Ectodermal cell (in vitro differentiated cells): Measurements from ENCODE around the gene TSG101.

Experiments
- H3K27ac ChIP-seq: 2 replicates; pipeline ENCODE4 v1.7.0; 2013; ENCODE audit warnings: mild to moderate bottlenecking, low read depth, low read length; ENCODE audit not compliant: insufficient read depth, poor library complexity, severe bottlenecking
- H3K27me3 ChIP-seq: 2 replicates; pipeline ENCODE4 v1.7.0; 2013; ENCODE audit warnings: mild to moderate bottlenecking, low read length; ENCODE audit not compliant: insufficient read depth, control insufficient read depth, poor library complexity, severe bottlenecking
- H3K36me3 ChIP-seq: one replicate; pipeline ENCODE4 v1.7.0; 2013; ENCODE audit warnings: low read length; ENCODE audit not compliant: control insufficient read depth, insufficient read depth
- H3K4me1 ChIP-seq: one replicate; pipeline ENCODE4 v1.7.0; 2013; ENCODE audit warnings: low read length; ENCODE audit not compliant: control insufficient read depth, insufficient read depth
- H3K4me3 ChIP-seq: 2 replicates; pipeline ENCODE4 v1.7.0; 2013; ENCODE audit warnings: low read depth, low read length, control low read depth; ENCODE audit not compliant: insufficient read depth
- H3K9me3 ChIP-seq: 2 replicates; pipeline ENCODE4 v1.7.0; 2013; ENCODE audit warnings: mild to moderate bottlenecking, low read length, moderate library complexity; ENCODE audit not compliant: control insufficient read depth
- WGBS, 2 experiments: methylation state at CpG; one replicate each; pipeline ENCODE4 v1.1.7; 2013; ENCODE audit warnings: missing lambda C conversion rate in 2 of 2; 5-methylcytosine and 5-hydroxymethylcytosine counted together

Gene TSG101

DNA sequence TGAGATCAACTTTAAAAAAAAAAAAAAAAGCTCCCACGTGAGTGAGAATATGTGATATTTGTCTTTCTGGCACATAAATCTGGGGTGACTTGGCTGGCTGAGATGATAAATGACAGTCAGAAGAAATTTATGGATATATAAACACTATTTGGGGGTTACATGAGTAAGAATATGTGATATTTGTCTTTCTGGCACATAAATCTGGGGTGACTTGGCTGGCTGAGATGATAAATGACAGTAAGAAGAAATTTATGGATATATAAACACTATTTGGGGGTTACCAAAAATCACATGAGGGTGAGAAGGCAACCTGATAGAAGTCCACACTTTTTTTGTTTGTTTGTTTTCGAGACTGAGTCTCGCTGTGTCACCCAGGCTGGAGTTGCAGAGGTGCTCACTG lies 6.6 kb upstream of the TSG101 start:
- Histone ChIP-seq H3K4me1 (no peaks in the 10 kb centered on the region), H3K9me3 (no peaks in the 10 kb centered on the region), H3K27ac (no peak overlapping the region), H3K36me3 (no peaks in the 10 kb centered on the region), H3K27me3 (no peaks in the 10 kb centered on the region), H3K4me3 (no peak overlapping the region)
- 96 to 97% methylated on average over 3 of the region's 3 CpGs for WGBS, 2 experiments

DNA sequence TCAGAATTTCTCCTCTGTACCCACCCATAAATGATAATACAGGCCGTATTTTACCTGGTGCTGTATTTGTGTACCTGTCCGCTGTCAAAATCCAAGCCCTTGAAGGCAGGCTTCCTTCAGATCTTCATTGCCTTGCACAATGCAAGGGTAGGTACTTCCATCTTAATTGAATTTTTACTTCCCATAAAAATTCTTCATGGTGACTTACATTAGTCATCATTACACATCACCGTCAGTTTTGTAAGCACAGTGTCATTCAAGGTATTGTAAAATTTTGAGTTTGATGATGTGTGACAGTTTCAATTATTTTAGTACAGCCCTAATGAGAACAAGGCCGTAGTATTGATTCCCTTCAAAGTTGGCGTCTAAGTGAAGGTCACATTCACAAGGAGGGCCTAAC lies 770 bp upstream of the TSG101 start:
- H3K4me3 ChIP-seq, result peak overlapping the region; percentile 64
- H3K27me3 ChIP-seq, result no peaks in the 10 kb centered on the region
- no peaks in the 10 kb centered on the region for H3K36me3 ChIP-seq
- peak overlapping the region; percentile 97 for H3K27ac ChIP-seq
- no peaks in the 10 kb centered on the region for H3K4me1 ChIP-seq
- no peaks in the 10 kb centered on the region for H3K9me3 ChIP-seq
- WGBS, 2 experiments, result 59 to 73% methylated on average over 4 to 5 of the region's 5 CpGs

DNA sequence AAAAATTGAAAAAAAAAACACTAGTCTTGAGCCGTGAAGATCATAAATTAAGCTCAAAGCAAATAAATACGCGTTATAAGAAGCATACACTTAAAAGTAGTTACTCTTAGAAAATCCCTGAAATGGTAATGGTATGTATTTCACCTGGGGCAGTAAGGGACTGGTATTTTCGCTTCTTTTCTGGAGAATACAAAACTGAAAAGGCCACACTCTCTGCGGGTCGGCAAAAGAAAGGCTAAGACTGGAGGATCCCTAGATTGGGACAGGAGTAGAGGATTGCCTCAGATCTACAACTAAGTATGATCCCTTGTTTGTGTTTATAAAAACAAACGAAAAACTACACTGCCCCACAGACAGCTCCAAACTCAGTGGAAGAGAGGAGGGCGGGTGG lies 617 bp downstream of the TSG101 start:
- Histone ChIP-seq H3K36me3 (no peaks in the 10 kb centered on the region), H3K9me3 (no peaks in the 10 kb centered on the region), H3K4me1 (no peaks in the 10 kb centered on the region), H3K27ac (peak overlapping the region; percentile 97), H3K27me3 (no peaks in the 10 kb centered on the region), H3K4me3 (peak overlapping the region; percentile 64)
- 0 to 4% methylated on average over 5 to 7 of the region's 8 CpGs for WGBS, 2 experiments

DNA sequence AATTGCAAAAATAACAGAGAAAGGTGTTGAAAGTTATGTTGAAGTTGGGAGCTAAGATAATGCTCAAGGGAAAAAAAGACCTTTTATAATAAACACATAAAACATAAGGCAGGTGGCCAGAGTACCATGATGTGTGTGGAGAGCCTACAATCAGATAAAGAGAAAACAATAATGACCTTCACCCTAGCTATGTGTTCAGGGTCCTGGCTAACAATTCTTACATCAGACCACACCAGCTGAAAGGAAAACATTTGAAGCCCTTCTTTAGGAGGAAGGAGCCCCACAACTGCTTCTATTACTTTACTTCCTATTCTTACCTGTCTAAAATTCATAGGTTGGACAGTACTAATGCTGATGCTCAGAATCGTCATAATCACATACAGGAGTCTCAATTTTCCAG lies 2.5 kb downstream of the TSG101 start:
- 88 to 90% methylated on average over 1 of the region's 1 CpG for WGBS, 2 experiments

DNA sequence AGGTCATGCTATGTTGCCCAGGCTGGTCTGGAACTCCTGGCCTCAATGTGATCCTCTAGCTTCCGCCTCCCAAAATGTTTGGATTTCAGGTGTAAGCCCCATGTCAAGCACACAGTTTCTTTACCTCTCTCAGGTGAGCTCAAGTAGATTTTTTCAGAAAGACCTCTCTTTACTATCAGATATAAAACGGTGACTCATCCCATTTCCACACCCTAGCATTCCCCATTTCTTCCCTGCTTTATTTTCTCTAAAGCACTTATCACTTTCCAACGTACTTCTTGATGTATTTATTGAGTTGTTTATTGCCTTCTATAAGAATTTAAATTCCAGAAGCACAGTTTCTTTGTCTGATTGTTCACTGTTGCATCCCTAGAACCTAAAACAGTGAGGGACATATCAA lies 3.7 kb downstream of the TSG101 start:
- H3K36me3 ChIP-seq, result no peaks in the 10 kb centered on the region
- H3K9me3 ChIP-seq, result no peaks in the 10 kb centered on the region
- 90 to 91% methylated on average over 2 of the region's 3 CpGs for WGBS, 2 experiments
- no peak overlapping the region for H3K4me3 ChIP-seq
- no peaks in the 10 kb centered on the region for H3K4me1 ChIP-seq
- no peak overlapping the region for H3K27ac ChIP-seq
- H3K27me3 ChIP-seq, result no peaks in the 10 kb centered on the region

More for the DNA sequence above, 2.5 kb downstream of the TSG101 start:
- no peaks in the 10 kb centered on the region for H3K9me3 ChIP-seq
- no peak overlapping the region for H3K27ac ChIP-seq
- H3K4me3 ChIP-seq, result no peak overlapping the region
- no peaks in the 10 kb centered on the region for H3K27me3 ChIP-seq
- H3K36me3 ChIP-seq, result no peaks in the 10 kb centered on the region
- H3K4me1 ChIP-seq, result no peaks in the 10 kb centered on the region

DNA sequence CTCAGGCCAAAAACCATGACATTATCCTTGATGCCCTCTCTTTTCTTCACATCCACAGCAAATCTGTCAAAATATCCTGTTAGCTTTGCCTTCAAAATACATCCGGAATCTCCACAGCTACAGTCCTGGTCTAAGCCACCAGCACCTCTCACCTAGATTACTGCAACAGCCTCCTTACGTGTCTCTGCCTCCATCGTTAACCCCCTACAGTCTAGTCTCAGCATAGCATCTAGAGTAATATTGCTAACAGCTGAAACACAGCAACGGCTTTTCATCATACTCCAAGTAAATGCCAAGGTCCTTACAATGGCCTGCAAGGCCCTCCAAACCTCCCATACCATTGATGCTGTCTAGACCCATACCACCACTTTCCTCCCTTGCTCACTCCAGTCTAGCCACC lies 4.4 kb downstream of the TSG101 start:
- Histone ChIP-seq H3K27ac (no peak overlapping the region), H3K27me3 (no peaks in the 10 kb centered on the region)
- 85 to 86% methylated on average over 4 of the region's 4 CpGs for WGBS, 2 experiments

DNA sequence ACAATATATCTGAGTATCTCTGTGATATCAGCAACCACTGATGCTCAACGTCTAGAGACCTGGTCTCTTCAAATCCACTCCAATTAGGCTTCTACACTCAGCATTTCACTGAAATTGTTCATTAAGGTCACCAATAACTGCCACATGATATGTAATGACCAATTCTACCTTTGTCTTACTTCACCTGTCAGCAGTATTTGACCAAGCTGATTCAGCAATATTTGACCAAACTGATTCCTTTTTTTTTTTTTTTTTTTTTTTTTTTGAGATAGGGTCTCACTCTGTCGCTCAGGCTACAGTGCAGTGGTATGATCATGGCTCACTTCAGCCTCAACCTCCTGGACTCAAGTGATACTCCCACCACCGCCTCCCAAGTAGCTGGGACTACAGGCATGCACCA lies 5.6 kb downstream of the TSG101 start:
- H3K27me3 ChIP-seq, result no peaks in the 10 kb centered on the region
- no peaks in the 10 kb centered on the region for H3K36me3 ChIP-seq
- H3K4me3 ChIP-seq, result no peak overlapping the region
- no peak overlapping the region for H3K27ac ChIP-seq
- H3K9me3 ChIP-seq, result no peaks in the 10 kb centered on the region
- no peaks in the 10 kb centered on the region for H3K4me1 ChIP-seq
- WGBS, 2 experiments, result 93 to 94% methylated on average over 3 of the region's 3 CpGs

More for the DNA sequence above, 4.4 kb downstream of the TSG101 start:
- Histone ChIP-seq H3K4me1 (no peaks in the 10 kb centered on the region), H3K4me3 (no peak overlapping the region), H3K9me3 (no peaks in the 10 kb centered on the region), H3K36me3 (no peaks in the 10 kb centered on the region)

DNA sequence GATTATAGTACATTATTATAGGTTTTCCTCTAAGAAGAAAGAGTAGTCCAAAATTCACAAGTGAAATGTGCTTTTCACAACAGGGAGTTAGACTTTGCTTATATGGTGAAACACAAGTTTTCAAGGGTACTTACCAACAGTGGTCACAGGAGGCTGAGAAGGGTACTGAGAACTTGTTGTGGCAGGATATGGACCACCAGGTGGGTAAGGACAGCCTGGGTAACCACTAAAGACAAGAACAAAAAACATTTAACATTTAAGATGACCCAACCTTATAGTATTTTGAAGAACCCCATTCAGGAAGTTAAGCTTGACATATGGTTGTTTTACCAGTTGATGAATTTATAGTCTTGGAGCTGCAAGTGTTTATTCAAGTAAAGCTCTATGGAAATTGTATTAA lies 24.4 kb downstream of the TSG101 start:
- H3K4me1 ChIP-seq, result no peaks in the 10 kb centered on the region
- no peak overlapping the region for H3K27ac ChIP-seq
- H3K4me3 ChIP-seq, result no peak overlapping the region
- H3K36me3 ChIP-seq, result peaks cover 22% of the 10 kb centered on the region
- no peaks in the 10 kb centered on the region for H3K9me3 ChIP-seq
- H3K27me3 ChIP-seq, result no peaks in the 10 kb centered on the region

DNA sequence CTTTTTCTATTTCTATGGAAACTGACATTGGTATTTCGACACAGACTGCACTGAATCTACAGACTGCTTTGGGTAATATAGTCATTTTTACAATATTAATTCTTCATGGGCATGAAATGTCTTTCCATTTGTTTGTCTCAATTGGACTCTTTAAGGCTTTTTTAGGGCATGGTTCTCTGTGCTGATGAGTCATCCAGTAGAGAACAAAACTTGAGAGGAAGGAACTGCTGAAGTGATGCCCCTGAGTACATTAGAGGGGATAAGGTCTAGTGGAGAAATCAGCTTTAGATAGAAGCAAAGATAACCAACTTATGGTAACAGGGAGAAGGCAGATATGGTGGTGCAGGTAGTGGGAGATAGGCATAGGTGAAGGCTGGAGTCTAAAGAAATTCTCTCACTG lies 25.1 kb downstream of the TSG101 start:
- Histone ChIP-seq H3K27me3 (no peaks in the 10 kb centered on the region), H3K4me1 (no peaks in the 10 kb centered on the region), H3K36me3 (peaks cover 22% of the 10 kb centered on the region), H3K4me3 (no peak overlapping the region), H3K27ac (no peak overlapping the region), H3K9me3 (no peaks in the 10 kb centered on the region)
- 86% methylated on average over 1 of the region's 1 CpG; no CpG with 5 or more reads in 1 of the 2 experiments for WGBS, 2 experiments

DNA sequence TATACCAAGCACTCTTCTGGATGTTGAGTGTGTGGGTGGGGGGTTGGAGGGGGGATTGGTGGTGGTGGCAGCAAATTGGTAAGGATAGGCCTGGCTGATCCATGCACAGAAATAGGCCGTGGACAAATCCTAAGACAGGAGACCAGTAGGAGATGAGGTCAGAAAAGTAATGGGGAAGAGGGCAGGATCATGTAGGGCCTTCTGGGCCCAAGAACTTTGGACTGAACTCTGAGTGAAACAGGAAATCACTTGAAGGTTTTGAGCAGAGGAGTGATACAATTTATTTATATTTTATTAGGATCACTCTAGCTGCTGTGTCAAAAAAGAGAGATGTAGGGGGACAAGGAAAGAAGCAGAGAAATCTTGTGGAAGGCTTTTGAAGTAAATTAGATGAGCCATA lies 28.7 kb downstream of the TSG101 start:
- Histone ChIP-seq H3K9me3 (no peaks in the 10 kb centered on the region), H3K36me3 (peaks cover 14% of the 10 kb centered on the region), H3K4me3 (no peak overlapping the region), H3K27ac (no peak overlapping the region), H3K27me3 (no peaks in the 10 kb centered on the region), H3K4me1 (no peaks in the 10 kb centered on the region)
- 86 to 91% methylated on average over 1 of the region's 1 CpG for WGBS, 2 experiments

DNA sequence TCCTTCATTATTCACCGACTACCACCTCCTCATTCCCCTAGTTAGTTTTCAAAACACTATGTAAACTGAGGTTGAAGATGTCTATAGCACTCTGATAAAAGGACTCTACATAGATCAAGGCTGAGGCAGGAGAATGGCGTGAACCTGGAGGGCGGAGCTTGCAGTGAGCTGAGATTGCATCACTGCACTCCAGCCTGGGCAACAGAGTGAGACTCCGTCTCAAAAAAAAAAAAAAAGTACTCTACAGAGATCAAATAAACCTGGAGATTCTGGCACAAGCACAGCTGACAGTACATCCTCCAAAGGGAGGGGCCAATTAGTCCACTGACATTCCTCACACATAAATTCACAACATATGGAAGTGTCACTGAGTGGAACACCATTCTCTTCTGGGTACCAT lies 31.0 kb downstream of the TSG101 start:
- Histone ChIP-seq H3K4me1 (no peaks in the 10 kb centered on the region), H3K27me3 (no peaks in the 10 kb centered on the region), H3K36me3 (peaks cover 12% of the 10 kb centered on the region), H3K27ac (no peak overlapping the region), H3K9me3 (no peaks in the 10 kb centered on the region), H3K4me3 (no peak overlapping the region)
- 93 to 95% methylated on average over 3 of the region's 4 CpGs for WGBS, 2 experiments
